Sigmoid colon (tissue), 7 donors: ENCODE results near the gene KLHL11. TPM values are rescaled to one million over a fixed set of nuclear protein-coding genes. Genes with fewer than 3 reads are reported as not detected.

ENCODE experiments used
- DNase-seq: peaks from one replicate; pipeline ENCODE4 v3.0.0-alpha.2; 2019
- H3K27ac ChIP-seq, 4 donors: fragments of 200-600 bp; sonication (generic); one replicate each; pipeline ENCODE4 v1.5.1; 2016 to 2019; ENCODE audit warnings: mild to moderate bottlenecking in 1 of 4
- H3K27me3 ChIP-seq, 3 donors: fragments of 200-600 bp; sonication (generic); one replicate each; pipeline ENCODE4 v1.5.1; 2019; ENCODE audit warnings: mild to moderate bottlenecking in 1 of 3
- H3K36me3 ChIP-seq, 4 donors: fragments of 200-600 bp; sonication (generic); one replicate each; pipeline ENCODE4 v1.5.1; 2016 to 2019
- H3K4me1 ChIP-seq, 4 donors: fragments of 200-600 bp; sonication (generic); one replicate each; pipeline ENCODE4 v1.5.1; 2017 to 2019
- H3K4me3 ChIP-seq, 4 donors: fragments of 200-600 bp; sonication (generic); one replicate each; pipeline ENCODE4 v1.5.1; 2017 to 2019; ENCODE audit warnings: mild to moderate bottlenecking in 2 of 4, moderate library complexity in 1 of 4
- H3K9me3 ChIP-seq, 4 donors: fragments of 200-600 bp in 3 of 4; sonication (generic) in 3 of 4; one replicate each; pipeline versions ENCODE4 v1.5.1 to v1.6.1; 2013 to 2019
- CTCF ChIP-seq, 4 experiments: fragments of 450-650 bp in 3 of 4; fragments of 200-600 bp in 1 of 4; IDR thresholded peaks; one replicate each; pipeline ENCODE4 v1.5.1; 2016 to 2019; ENCODE audit warnings: antibody characterized with exemption in 4 of 4, mild to moderate bottlenecking in 3 of 4, moderate library complexity in 2 of 4
- EP300 ChIP-seq, 4 donors: sonication (generic); formaldehyde crosslinking; IDR thresholded peaks; one replicate each; pipeline ENCODE4 v1.6.1; 2017; ENCODE audit warnings: antibody characterized with exemption in 4 of 4
- POLR2A ChIP-seq, 2 donors: fragments of 450-650 bp; IDR thresholded peaks; one replicate each; pipeline ENCODE4 v1.6.1; 2016; ENCODE audit warnings: antibody characterized with exemption in 2 of 2, mild to moderate bottlenecking in 2 of 2, moderate library complexity in 2 of 2
- POLR2AphosphoS5 ChIP-seq, 4 donors: sonication (generic); formaldehyde crosslinking; IDR thresholded peaks; one replicate each; pipeline ENCODE4 v1.6.1; 2017; ENCODE audit warnings: antibody characterized with exemption in 4 of 4
- WGBS, 2 donors: extraction: QIAGEN DNeasy Blood & Tissue Kit; methylation state at CpG; one replicate each; pipeline ENCODE4 v1.1.7; 2013; 5-methylcytosine and 5-hydroxymethylcytosine counted together
- intact Hi-C: fragments of 100-400 bp; cut with DNase I; formaldehyde crosslinking; loops from one replicate; pipeline ENCODE4 v1.15.1; 2023
- polyA plus RNA-seq, 3 donors: library from polyadenylated mRNA; stranded (reverse); fragments of 200-250 nt; gene quantifications; one replicate each; pipeline ENCODE4 v1.2.3, GENCODE V29; 2013
- total RNA-seq, 4 donors: library from RNA; depleted of rRNA; stranded (reverse); fragments of >200 nt; gene quantifications; one replicate each; pipeline ENCODE4 v1.1.0, GENCODE V29; 2016
- donor health status: healthy with polysubstance abuse.
- donor health status: Bipolar disorder and iron deficiency.
- donor health status: healthy.

The KLHL11 gene
- total and polyA plus RNA-seq, 7 donors = 0.46 to 21.6 (median 17.1) TPM; not detected in 1

GRCh38 chr17:41870097-41870496 is 4.9 kb upstream of the KLHL11 start:
- Histone ChIP-seq H3K27ac (no peak overlapping the region), H3K36me3 (peaks cover 5 to 80% (median 20%) of the 10 kb centered on the region in 4 donors), H3K4me1 (no peaks in the 10 kb centered on the region), H3K4me3 (no peak overlapping the region), H3K27me3 (no peaks in the 10 kb centered on the region), H3K9me3 (no peaks in the 10 kb centered on the region)
- TF ChIP-seq POLR2AphosphoS5 (IDR thresholded peaks at IDR 0.05) (no peak), CTCF (IDR thresholded peaks at IDR 0.05) (no peak), POLR2A (IDR thresholded peaks at IDR 0.05) (no peak), EP300 (IDR thresholded peaks at IDR 0.05) (no peak)
- intact Hi-C loops = no loop called here
- DNase-seq = no peak
- 89 to 95% methylated on average over 2 of the region's 2 CpGs for WGBS, 2 donors

- 51 to 72% methylated on average over 9 of the region's 9 CpGs for WGBS, 2 donors
- intact Hi-C loops = no loop called here
- H3K4me3 ChIP-seq = no peak overlapping the region
- DNase-seq = no peak
- TF ChIP-seq EP300 (IDR thresholded peaks at IDR 0.05) (no peak), CTCF (IDR thresholded peaks at IDR 0.05) (no peak), POLR2A (IDR thresholded peaks at IDR 0.05) (no peak), POLR2AphosphoS5 (IDR thresholded peaks at IDR 0.05) (no peak)
- H3K36me3 ChIP-seq = peaks cover 5 to 76% (median 20%) of the 10 kb centered on the region in 4 donors
- H3K9me3 ChIP-seq = no peaks in the 10 kb centered on the region
- peaks cover 0 to 2% (median 1%) of the 10 kb centered on the region in 4 donors for H3K4me1 ChIP-seq
- no peaks in the 10 kb centered on the region for H3K27me3 ChIP-seq
- no peak overlapping the region for H3K27ac ChIP-seq
Observed at GRCh38 chr17:41869426-41869825, 4.2 kb upstream of the KLHL11 start.

GRCh38 chr17:41868568-41868967 is 3.3 kb upstream of the KLHL11 start:
- Histone ChIP-seq H3K4me1 (peaks cover 0 to 10% (median 10%) of the 10 kb centered on the region in 4 donors), H3K27me3 (no peaks in the 10 kb centered on the region), H3K27ac (no peak overlapping the region), H3K4me3 (no peak overlapping the region), H3K36me3 (peaks cover 5 to 67% (median 19%) of the 10 kb centered on the region in 4 donors), H3K9me3 (no peaks in the 10 kb centered on the region)
- TF ChIP-seq EP300 (IDR thresholded peaks at IDR 0.05) (no peak), CTCF (IDR thresholded peaks at IDR 0.05) (no peak), POLR2A (IDR thresholded peaks at IDR 0.05) (no peak), POLR2AphosphoS5 (IDR thresholded peaks at IDR 0.05) (no peak)
- no peak for DNase-seq
- intact Hi-C loops = no loop called here
- WGBS, 2 donors = 75 to 76% methylated on average over 3 of the region's 3 CpGs

GRCh38 chr17:41865596-41865893 is 322 bp upstream of the KLHL11 start:
- TF ChIP-seq CTCF (IDR thresholded peaks at IDR 0.05) (no peak), EP300 (IDR thresholded peaks at IDR 0.05) (no peak), POLR2A (IDR thresholded peaks at IDR 0.05) (no peak), POLR2AphosphoS5 (IDR thresholded peaks at IDR 0.05) (no peak)
- peak overlapping the region; percentile 93 to 96 (median 96) for H3K27ac ChIP-seq
- H3K4me3 ChIP-seq = peak overlapping the region in 3 of 4 donors; percentile 82 to 98 (median 88)
- DNase-seq = no peak
- no peaks in the 10 kb centered on the region for H3K9me3 ChIP-seq
- WGBS, 2 donors = 0 to 2% methylated on average over 10 of the region's 10 CpGs
- H3K27me3 ChIP-seq = no peaks in the 10 kb centered on the region
- H3K4me1 ChIP-seq = peaks cover 0 to 30% (median 26%) of the 10 kb centered on the region in 4 donors
- intact Hi-C loops = loop anchor here (1.0 to 2.0 kb wide), 2 partner anchors 53 to 127 kb away; partner anchors contain the start of gene FKBP10
- H3K36me3 ChIP-seq = peaks cover 0 to 37% (median 5%) of the 10 kb centered on the region in 4 donors

GRCh38 chr17:41864498-41864835 is 756 bp downstream of the KLHL11 start:
- Histone ChIP-seq H3K4me3 (peak overlapping the region; percentile 82 to 98 (median 90)), H3K4me1 (peaks cover 0 to 30% (median 26%) of the 10 kb centered on the region in 4 donors), H3K9me3 (no peaks in the 10 kb centered on the region), H3K36me3 (peaks cover 0 to 26% (median under 1%) of the 10 kb centered on the region in 4 donors), H3K27me3 (no peaks in the 10 kb centered on the region), H3K27ac (peak overlapping the region; percentile 93 to 96 (median 96))
- intact Hi-C loops = loop anchor here (2.0 kb wide), 1 partner anchor 52 kb away; the partner anchor contains the start of gene FKBP10
- peak; percentile 83 for DNase-seq
- 1% methylated on average over 25 of the region's 25 CpGs for WGBS, 2 donors
- no peak for TF ChIP-seq POLR2A (IDR thresholded peaks at IDR 0.05)
- TF ChIP-seq CTCF (IDR thresholded peaks at IDR 0.05) = no peak
- no peak for TF ChIP-seq POLR2AphosphoS5 (IDR thresholded peaks at IDR 0.05)
- no peak for TF ChIP-seq EP300 (IDR thresholded peaks at IDR 0.05)
